Measurements from ENCODE around the gene CENPP.
"Not testable (repeated sequence)": the region's sequence is repeated elsewhere in the genome, so short reads cannot be mapped to it uniquely, and the experiment has no call there.

CENPP gene

GRCh38 chr9:92619601-92620300 is 294.0 kb downstream of the CENPP start:
- no peak for DNase-seq

GRCh38 chr9:92620845-92621244 is 295.1 kb downstream of the CENPP start:
- DNase-seq: no peak

- DNase-seq: not testable (repeated sequence)
Measured at GRCh38 chr9:92623936-92624335, 298.2 kb downstream of the CENPP start.

- no peak for DNase-seq
Measured at GRCh38 chr9:92626484-92626883, 300.7 kb downstream of the CENPP start.

- no peak for DNase-seq
Measured at GRCh38 chr9:92627651-92628050, 301.9 kb downstream of the CENPP start.

GRCh38 chr9:92631452-92632343 is 305.9 kb downstream of the CENPP start:
- no peak for DNase-seq

GRCh38 chr9:92632641-92633040 is 306.9 kb downstream of the CENPP start:
- DNase-seq: no peak

- no peak for DNase-seq
Measured at GRCh38 chr9:92633614-92634278, 308.0 kb downstream of the CENPP start.

GRCh38 chr9:92634712-92635605 is 309.2 kb downstream of the CENPP start:
- DNase-seq: peak; percentile 47 to 51

- DNase-seq: no peak
Measured at GRCh38 chr9:92635760-92636159, 310.0 kb downstream of the CENPP start.

- no peak for DNase-seq
Measured at GRCh38 chr9:92636627-92637026, 310.9 kb downstream of the CENPP start.

GRCh38 chr9:92637326-92637725 is 311.6 kb downstream of the CENPP start:
- DNase-seq: no peak

- DNase-seq: no peak
Measured at GRCh38 chr9:92637886-92638620, 312.3 kb downstream of the CENPP start.

- DNase-seq: no peak
Measured at GRCh38 chr9:92638621-92639101, 312.9 kb downstream of the CENPP start.

- DNase-seq: no peak
Measured at GRCh38 chr9:92639124-92639523, 313.4 kb downstream of the CENPP start.

- no peak for DNase-seq
Measured at GRCh38 chr9:92639791-92640271, 314.1 kb downstream of the CENPP start.

- DNase-seq: no peak
Measured at GRCh38 chr9:92640398-92641091, 314.8 kb downstream of the CENPP start.

- no peak for DNase-seq
Measured at GRCh38 chr9:92641092-92641809, 315.5 kb downstream of the CENPP start.

- DNase-seq: no peak
Measured at GRCh38 chr9:92642041-92642451, 316.3 kb downstream of the CENPP start.

- no peak for DNase-seq
Measured at GRCh38 chr9:92642564-92642963, 316.8 kb downstream of the CENPP start.

All from NCI-H2081 (cell line).